ENCODE results near the gene APOL6.
"Not testable (repeated sequence)": the region's sequence is repeated elsewhere in the genome, so short reads cannot be mapped to it uniquely, and the experiment has no call there.

The APOL6 gene

DNA sequence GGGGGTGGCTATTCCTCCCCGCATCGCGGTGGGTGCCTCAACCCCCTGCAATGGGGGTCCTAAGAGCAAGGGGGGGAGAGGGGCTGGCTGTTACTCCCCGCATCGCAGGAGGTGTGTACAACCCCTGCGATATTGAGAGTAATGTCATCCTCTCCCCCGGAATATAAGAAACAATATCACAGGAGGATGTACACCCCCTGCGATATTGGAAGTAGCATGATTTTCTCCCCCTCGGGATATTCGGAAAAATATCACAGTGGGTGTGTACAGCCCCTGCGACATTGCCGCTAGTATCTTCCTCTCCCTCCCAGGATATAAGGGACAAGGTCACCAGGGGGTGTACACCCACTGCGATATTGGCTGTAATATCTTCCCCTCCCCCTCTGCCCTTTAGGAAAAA lies 47.0 kb downstream of the APOL6 start:
- H3K27ac ChIP-seq (ENCODE audit: low read depth, low read length), result no peak overlapping the region
- no peaks in the 10 kb centered on the region for H3K4me1 ChIP-seq (ENCODE audit: control insufficient read depth, insufficient read depth, low read length)
- H3K9me3 ChIP-seq (ENCODE audit: control insufficient read depth, insufficient read depth, low read length), result no peaks in the 10 kb centered on the region
- no peaks in the 10 kb centered on the region for H3K27me3 ChIP-seq (ENCODE audit: control insufficient read depth, insufficient read depth, low read length)
- no peaks in the 10 kb centered on the region for H3K36me3 ChIP-seq (ENCODE audit: control insufficient read depth, insufficient read depth, low read length)
- H3K9ac ChIP-seq (ENCODE audit: low read depth, low read length), result no peak overlapping the region
- no peak overlapping the region for H3K4me3 ChIP-seq (ENCODE audit: low read depth, low read length)

DNA sequence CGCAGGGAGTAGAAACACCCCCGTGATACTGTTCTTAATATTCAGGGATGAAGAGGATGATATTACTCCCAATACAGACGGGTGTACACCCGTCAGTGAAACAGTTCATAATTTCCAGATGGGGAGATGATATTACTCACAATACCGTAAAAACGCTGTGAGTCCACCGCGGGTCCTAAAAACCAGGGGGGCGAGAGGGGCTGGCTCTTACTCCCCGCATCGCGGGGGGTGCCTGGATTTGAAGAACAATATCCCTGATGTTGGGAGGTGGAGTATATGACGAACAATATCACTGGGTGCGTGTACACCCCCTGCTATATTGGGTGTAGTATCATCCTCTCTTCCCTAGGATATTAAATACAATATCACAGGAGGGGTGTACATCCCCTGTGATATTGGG lies 48.9 kb downstream of the APOL6 start:
- Histone ChIP-seq H3K9me3 (ENCODE audit: control insufficient read depth, insufficient read depth, low read length) (no peaks in the 10 kb centered on the region), H3K4me3 (ENCODE audit: low read depth, low read length) (no peak overlapping the region), H3K4me1 (ENCODE audit: control insufficient read depth, insufficient read depth, low read length) (no peaks in the 10 kb centered on the region), H3K36me3 (ENCODE audit: control insufficient read depth, insufficient read depth, low read length) (no peaks in the 10 kb centered on the region), H3K27ac (ENCODE audit: low read depth, low read length) (no peak overlapping the region), H3K9ac (ENCODE audit: low read depth, low read length) (no peak overlapping the region), H3K27me3 (ENCODE audit: control insufficient read depth, insufficient read depth, low read length) (no peaks in the 10 kb centered on the region)

DNA sequence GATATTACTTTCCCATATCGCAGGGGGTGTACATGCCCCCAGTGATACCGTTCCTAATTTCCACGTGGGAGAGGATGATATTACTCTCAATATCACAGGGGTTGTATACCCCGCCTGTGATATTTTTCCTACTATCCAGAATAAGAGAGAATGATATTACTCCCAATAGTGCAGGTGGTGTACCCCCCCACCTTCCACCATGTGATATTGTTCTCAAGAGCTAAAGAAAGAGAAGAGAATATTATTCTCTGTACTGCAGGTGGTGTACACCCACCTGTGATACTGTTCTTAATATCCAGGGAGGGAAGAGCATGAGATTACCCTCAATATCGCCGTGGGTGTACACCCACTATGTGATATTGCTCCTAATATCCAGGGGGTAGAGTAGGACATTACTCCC lies 51.6 kb downstream of the APOL6 start:
- H3K4me1 ChIP-seq (ENCODE audit: control insufficient read depth, insufficient read depth, low read length); H3K27me3 ChIP-seq (ENCODE audit: control insufficient read depth, insufficient read depth, low read length); H3K36me3 ChIP-seq (ENCODE audit: control insufficient read depth, insufficient read depth, low read length); H3K9me3 ChIP-seq (ENCODE audit: control insufficient read depth, insufficient read depth, low read length); H3K4me3 ChIP-seq (ENCODE audit: low read depth, low read length); H3K9ac ChIP-seq (ENCODE audit: low read depth, low read length); H3K27ac ChIP-seq (ENCODE audit: low read depth, low read length): not testable (repeated sequence)

DNA sequence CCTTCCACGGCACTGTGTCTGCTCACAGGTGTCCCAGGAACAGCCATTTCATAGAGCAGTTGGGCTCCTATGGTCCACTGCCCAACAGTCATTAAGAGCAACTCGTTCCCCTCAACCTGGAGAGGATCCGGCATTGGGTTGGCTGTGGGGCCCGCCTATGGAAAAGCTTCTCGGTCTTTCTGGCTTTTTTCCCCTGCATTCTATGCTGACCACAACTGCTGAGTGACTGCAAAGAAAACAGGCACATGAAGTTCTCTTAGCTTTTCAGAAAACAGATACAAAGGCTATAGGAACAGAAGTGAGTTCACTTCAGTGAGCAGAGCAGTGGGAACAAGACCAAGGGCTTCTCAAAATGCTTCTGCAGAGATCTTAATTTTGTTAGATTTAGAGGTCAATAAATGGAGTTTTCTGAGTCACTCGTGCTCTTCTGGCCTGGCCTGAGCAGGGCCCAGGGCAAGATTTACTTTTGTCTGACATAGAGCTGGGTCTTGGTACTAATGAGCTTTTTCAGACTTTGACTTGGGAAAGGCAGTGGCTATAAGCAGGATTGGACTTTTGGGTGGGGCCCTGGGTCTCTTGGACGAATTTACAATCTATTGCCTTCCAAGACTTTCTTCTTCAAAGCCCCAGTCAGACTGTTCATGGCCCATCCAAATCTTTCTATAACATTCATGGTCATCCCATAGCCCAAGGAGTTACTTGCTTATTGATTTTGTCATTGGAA lies 55.8 kb downstream of the APOL6 start:
- Histone ChIP-seq H3K4me3 (ENCODE audit: low read depth, low read length) (no peak overlapping the region), H3K27me3 (ENCODE audit: control insufficient read depth, insufficient read depth, low read length) (no peaks in the 10 kb centered on the region), H3K4me1 (ENCODE audit: control insufficient read depth, insufficient read depth, low read length) (no peaks in the 10 kb centered on the region), H3K36me3 (ENCODE audit: control insufficient read depth, insufficient read depth, low read length) (no peaks in the 10 kb centered on the region), H3K27ac (ENCODE audit: low read depth, low read length) (no peak overlapping the region), H3K9me3 (ENCODE audit: control insufficient read depth, insufficient read depth, low read length) (no peaks in the 10 kb centered on the region), H3K9ac (ENCODE audit: low read depth, low read length) (no peak overlapping the region)

DNA sequence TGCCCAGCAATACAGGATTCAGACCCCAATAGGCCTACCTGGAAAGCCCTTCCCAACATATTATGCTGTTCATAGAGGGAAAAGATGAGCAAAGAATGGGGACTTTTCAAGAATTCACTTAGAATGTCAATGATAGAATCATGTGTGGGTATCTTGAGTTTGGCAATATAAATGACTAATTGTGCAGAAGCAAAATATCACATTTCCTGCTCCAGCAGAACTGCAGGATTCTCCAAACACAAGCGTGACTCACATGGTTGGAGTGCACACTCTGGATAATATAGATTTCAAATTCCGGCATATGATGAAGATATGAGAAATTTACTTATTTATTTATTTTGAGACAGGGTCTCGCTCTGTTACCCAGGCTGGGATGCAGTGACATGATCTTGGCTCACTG lies 56.9 kb downstream of the APOL6 start:
- H3K4me1 ChIP-seq (ENCODE audit: control insufficient read depth, insufficient read depth, low read length), result no peaks in the 10 kb centered on the region
- H3K27me3 ChIP-seq (ENCODE audit: control insufficient read depth, insufficient read depth, low read length), result no peaks in the 10 kb centered on the region
- H3K36me3 ChIP-seq (ENCODE audit: control insufficient read depth, insufficient read depth, low read length), result no peaks in the 10 kb centered on the region
- no peak overlapping the region for H3K27ac ChIP-seq (ENCODE audit: low read depth, low read length)
- no peak overlapping the region for H3K4me3 ChIP-seq (ENCODE audit: low read depth, low read length)
- no peaks in the 10 kb centered on the region for H3K9me3 ChIP-seq (ENCODE audit: control insufficient read depth, insufficient read depth, low read length)
- no peak overlapping the region for H3K9ac ChIP-seq (ENCODE audit: low read depth, low read length)

DNA sequence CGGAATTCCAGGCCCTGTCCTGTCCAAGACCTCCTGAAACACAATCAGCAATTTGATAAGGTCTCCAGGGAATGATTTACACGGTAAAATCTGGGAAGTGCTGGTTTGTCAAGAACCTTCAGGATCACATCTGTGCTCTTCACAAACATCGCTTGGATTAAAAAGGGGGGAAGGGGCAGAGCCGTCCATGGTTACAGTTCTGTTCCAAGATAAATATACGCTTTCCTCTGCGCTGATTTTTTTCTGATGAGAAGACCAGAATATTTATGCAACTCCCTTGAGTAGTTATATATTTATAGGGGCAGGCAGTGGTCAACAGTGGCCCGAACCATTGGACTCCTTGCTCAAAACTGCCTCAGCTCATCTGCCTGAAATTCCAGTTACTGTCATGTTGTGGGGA lies 60.2 kb downstream of the APOL6 start:
- Histone ChIP-seq H3K36me3 (ENCODE audit: control insufficient read depth, insufficient read depth, low read length) (no peaks in the 10 kb centered on the region), H3K27me3 (ENCODE audit: control insufficient read depth, insufficient read depth, low read length) (no peaks in the 10 kb centered on the region), H3K4me3 (ENCODE audit: low read depth, low read length) (no peak overlapping the region), H3K9me3 (ENCODE audit: control insufficient read depth, insufficient read depth, low read length) (0 out of 2 replicates have a peak, but pooled peaks cover 5% of the 10 kb centered on the region), H3K27ac (ENCODE audit: low read depth, low read length) (no peak overlapping the region), H3K4me1 (ENCODE audit: control insufficient read depth, insufficient read depth, low read length) (no peaks in the 10 kb centered on the region), H3K9ac (ENCODE audit: low read depth, low read length) (no peak overlapping the region)

DNA sequence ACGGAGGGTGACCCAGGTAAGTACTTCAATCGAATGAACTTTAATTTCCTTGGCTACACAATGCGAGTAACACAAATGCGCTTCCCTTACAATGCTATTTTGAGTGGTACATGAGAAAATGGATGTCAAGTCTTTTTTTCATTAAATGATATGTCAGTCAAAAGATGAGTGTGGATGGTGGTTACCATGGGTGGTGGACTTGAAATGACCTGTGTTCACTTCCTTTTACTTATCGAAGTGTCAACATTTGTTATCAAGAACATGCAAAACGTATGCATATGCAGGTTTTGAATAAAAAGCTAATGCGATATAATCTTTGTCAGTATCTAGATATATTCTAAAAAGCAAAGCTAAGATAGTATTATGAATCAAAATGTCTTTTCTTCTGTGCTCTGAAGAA lies 60.7 kb downstream of the APOL6 start:
- no peak overlapping the region for H3K9ac ChIP-seq (ENCODE audit: low read depth, low read length)
- no peaks in the 10 kb centered on the region for H3K36me3 ChIP-seq (ENCODE audit: control insufficient read depth, insufficient read depth, low read length)
- H3K4me1 ChIP-seq (ENCODE audit: control insufficient read depth, insufficient read depth, low read length), result no peaks in the 10 kb centered on the region
- no peak overlapping the region for H3K27ac ChIP-seq (ENCODE audit: low read depth, low read length)
- no peak overlapping the region for H3K4me3 ChIP-seq (ENCODE audit: low read depth, low read length)
- H3K9me3 ChIP-seq (ENCODE audit: control insufficient read depth, insufficient read depth, low read length), result 0 out of 2 replicates have a peak, but pooled peaks cover 5% of the 10 kb centered on the region
- no peaks in the 10 kb centered on the region for H3K27me3 ChIP-seq (ENCODE audit: control insufficient read depth, insufficient read depth, low read length)

DNA sequence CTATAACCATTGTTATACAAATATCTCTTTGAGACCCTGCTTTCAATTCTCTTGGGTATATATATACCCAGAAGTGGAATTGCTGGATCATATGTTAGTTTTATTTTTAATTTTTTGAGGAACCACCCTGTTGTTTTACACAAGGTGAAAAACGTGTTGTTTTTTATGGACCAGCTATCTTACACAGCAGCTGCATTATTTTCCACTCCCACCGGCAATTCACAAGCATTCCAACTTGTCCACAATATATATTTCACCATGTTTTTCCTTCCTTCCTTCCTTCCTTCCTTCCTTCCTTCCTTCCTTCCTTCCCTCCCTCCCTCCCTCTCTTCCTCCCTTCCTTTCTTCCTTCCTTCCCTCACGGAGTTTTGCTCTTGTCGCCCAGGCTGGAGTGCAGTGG lies 63.1 kb downstream of the APOL6 start:
- H3K4me1 ChIP-seq (ENCODE audit: control insufficient read depth, insufficient read depth, low read length), result no peaks in the 10 kb centered on the region
- no peak overlapping the region for H3K9ac ChIP-seq (ENCODE audit: low read depth, low read length)
- H3K27me3 ChIP-seq (ENCODE audit: control insufficient read depth, insufficient read depth, low read length), result no peaks in the 10 kb centered on the region
- H3K9me3 ChIP-seq (ENCODE audit: control insufficient read depth, insufficient read depth, low read length), result 0 out of 2 replicates have a peak, but pooled peaks cover 5% of the 10 kb centered on the region
- H3K27ac ChIP-seq (ENCODE audit: low read depth, low read length), result no peak overlapping the region
- no peak overlapping the region for H3K4me3 ChIP-seq (ENCODE audit: low read depth, low read length)
- H3K36me3 ChIP-seq (ENCODE audit: control insufficient read depth, insufficient read depth, low read length), result no peaks in the 10 kb centered on the region

DNA sequence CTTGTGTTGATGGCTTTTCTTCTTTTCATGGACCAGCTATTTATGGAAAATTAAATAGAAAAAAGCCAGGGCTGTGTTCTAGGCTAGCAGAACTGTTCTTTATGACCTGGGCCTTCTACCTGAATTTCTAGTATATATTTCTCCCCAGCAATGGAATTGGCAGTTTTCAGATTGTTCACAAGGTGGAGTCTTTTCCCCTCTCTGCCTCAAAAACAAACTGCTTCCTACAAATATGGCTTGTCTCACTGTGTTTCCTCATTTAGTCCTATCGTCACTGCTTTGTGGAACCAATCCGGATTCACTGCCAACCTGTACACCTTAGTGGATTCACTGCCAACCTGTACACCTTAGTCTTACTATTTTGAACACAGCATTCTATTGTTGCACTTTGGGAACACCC lies 64.4 kb downstream of the APOL6 start:
- Histone ChIP-seq H3K9ac (ENCODE audit: low read depth, low read length) (no peak overlapping the region), H3K4me3 (ENCODE audit: low read depth, low read length) (no peak overlapping the region), H3K9me3 (ENCODE audit: control insufficient read depth, insufficient read depth, low read length) (0 out of 2 replicates have a peak, but pooled peaks cover 5% of the 10 kb centered on the region), H3K27ac (ENCODE audit: low read depth, low read length) (no peak overlapping the region), H3K27me3 (ENCODE audit: control insufficient read depth, insufficient read depth, low read length) (no peaks in the 10 kb centered on the region), H3K4me1 (ENCODE audit: control insufficient read depth, insufficient read depth, low read length) (no peaks in the 10 kb centered on the region), H3K36me3 (ENCODE audit: control insufficient read depth, insufficient read depth, low read length) (no peaks in the 10 kb centered on the region)

DNA sequence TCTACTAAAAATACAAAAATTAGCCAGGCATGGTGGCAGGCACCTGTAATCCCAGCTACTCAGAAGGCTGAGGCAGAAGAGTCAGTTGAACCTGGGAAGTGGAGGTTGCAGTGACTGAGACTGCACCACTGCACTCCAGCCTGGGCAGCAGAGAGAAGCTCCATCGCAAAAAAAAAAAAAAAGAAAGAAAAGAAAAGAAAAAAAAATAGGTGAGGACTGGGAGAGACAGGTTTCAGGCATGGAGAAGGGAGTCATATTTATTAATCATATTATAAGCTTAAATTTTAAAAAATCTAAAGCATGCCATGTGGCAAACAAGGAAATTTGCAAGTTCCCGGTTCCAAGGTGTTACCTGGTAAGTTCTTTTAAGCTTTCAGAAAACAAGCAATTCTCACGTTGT lies 69.3 kb downstream of the APOL6 start, which contains the start of gene APOL5:
Gene APOL5, plus strand, starts transcription at position 301 of the 400 bp plus-strand sequence. Its CDS starts 0 bp downstream, at position 301.
- Histone ChIP-seq H3K4me3 (ENCODE audit: low read depth, low read length) (no peak within 1 kb of the TSS), H3K36me3 (ENCODE audit: control insufficient read depth, insufficient read depth, low read length) (no peaks in the 10 kb centered on the region), H3K27me3 (ENCODE audit: control insufficient read depth, insufficient read depth, low read length) (no peaks in the 10 kb centered on the region), H3K4me1 (ENCODE audit: control insufficient read depth, insufficient read depth, low read length) (no peaks in the 10 kb centered on the region), H3K9ac (ENCODE audit: low read depth, low read length) (no peak within 1 kb of the TSS), H3K27ac (ENCODE audit: low read depth, low read length) (no peak within 1 kb of the TSS), H3K9me3 (ENCODE audit: control insufficient read depth, insufficient read depth, low read length) (0 out of 2 replicates have a peak, but pooled peaks cover 5% of the 10 kb centered on the region)
